Stimulated activated effector memory CD8-positive, alpha-beta T cell treated with anti-CD3 and anti-CD28 coated beads, Interleukin-12 subunit alpha, Interleukin-12 subunit beta, amount 100 ng/mL, for 72 hours (primary cell): ENCODE measurements around the gene UBAC2.

ENCODE experiments used
- ATAC-seq: fragments of 150-1000 bp; cut with Tn5 transposase; 2 replicates; pipeline ENCODE4 v1.10.0; 2021
- DNase-seq, 2 donors: peaks; one replicate each; pipeline ENCODE4 v3.0.0; 2021 to 2022; ENCODE audit warnings: low spot score in 2 of 2
- H3K27ac Mint-ChIP-seq: one replicate; pipeline ENCODE4 v1.8.0; 2022; ENCODE audit warnings: mild to moderate bottlenecking, mixed read lengths
- H3K36me3 Mint-ChIP-seq: one replicate; pipeline ENCODE4 v1.8.0; 2022; ENCODE audit warnings: mild to moderate bottlenecking, mixed read lengths
- H3K4me1 Mint-ChIP-seq: one replicate; pipeline ENCODE4 v1.8.0; 2022; ENCODE audit warnings: mixed read lengths
- H3K4me3 Mint-ChIP-seq: one replicate; pipeline ENCODE4 v1.8.0; 2022; ENCODE audit warnings: mild to moderate bottlenecking, mixed read lengths
- H3K9me3 Mint-ChIP-seq: one replicate; pipeline ENCODE4 v1.8.0; 2022; ENCODE audit warnings: mixed read lengths

Gene UBAC2

GRCh38 chr13:99370481-99371275 is 170.0 kb downstream of the UBAC2 start:
- Mint-ChIP-seq H3K4me1 (peaks cover 79% of the 10 kb centered on the region), H3K27ac (no peak overlapping the region), H3K4me3 (peak overlapping the region; percentile 5), H3K36me3 (peaks cover 38% of the 10 kb centered on the region), H3K9me3 (no peaks in the 10 kb centered on the region)
- DNase-seq: no peak
- ATAC-seq: peak; percentile 63

- Mint-ChIP-seq H3K4me3 (peak overlapping the region; percentile 52), H3K36me3 (peaks cover 32% of the 10 kb centered on the region), H3K9me3 (no peaks in the 10 kb centered on the region), H3K4me1 (peaks cover 76% of the 10 kb centered on the region), H3K27ac (peak overlapping the region; percentile 88)
- ATAC-seq (peak; percentile 84), DNase-seq (no peak)
Measured at GRCh38 chr13:99371956-99372355, 171.3 kb downstream of the UBAC2 start.

GRCh38 chr13:99373436-99373835 is 172.8 kb downstream of the UBAC2 start:
- peaks cover 19% of the 10 kb centered on the region for H3K36me3 Mint-ChIP-seq
- no peak for ATAC-seq

GRCh38 chr13:99374169-99374991 is 173.7 kb downstream of the UBAC2 start:
- peaks cover 68% of the 10 kb centered on the region for H3K4me1 Mint-ChIP-seq
- H3K36me3 Mint-ChIP-seq: peaks cover 14% of the 10 kb centered on the region
- H3K4me3 Mint-ChIP-seq: peak overlapping the region; percentile 25
- ATAC-seq (no peak), DNase-seq (no peak)
- no peaks in the 10 kb centered on the region for H3K9me3 Mint-ChIP-seq
- H3K27ac Mint-ChIP-seq: peak overlapping the region; percentile 74

More at GRCh38 chr13:99373436-99373835, 172.8 kb downstream of the UBAC2 start:
- DNase-seq: no peak
- no peak overlapping the region for H3K4me3 Mint-ChIP-seq
- H3K27ac Mint-ChIP-seq: peak overlapping the region; percentile 4
- peaks cover 71% of the 10 kb centered on the region for H3K4me1 Mint-ChIP-seq
- H3K9me3 Mint-ChIP-seq: no peaks in the 10 kb centered on the region

DNA sequence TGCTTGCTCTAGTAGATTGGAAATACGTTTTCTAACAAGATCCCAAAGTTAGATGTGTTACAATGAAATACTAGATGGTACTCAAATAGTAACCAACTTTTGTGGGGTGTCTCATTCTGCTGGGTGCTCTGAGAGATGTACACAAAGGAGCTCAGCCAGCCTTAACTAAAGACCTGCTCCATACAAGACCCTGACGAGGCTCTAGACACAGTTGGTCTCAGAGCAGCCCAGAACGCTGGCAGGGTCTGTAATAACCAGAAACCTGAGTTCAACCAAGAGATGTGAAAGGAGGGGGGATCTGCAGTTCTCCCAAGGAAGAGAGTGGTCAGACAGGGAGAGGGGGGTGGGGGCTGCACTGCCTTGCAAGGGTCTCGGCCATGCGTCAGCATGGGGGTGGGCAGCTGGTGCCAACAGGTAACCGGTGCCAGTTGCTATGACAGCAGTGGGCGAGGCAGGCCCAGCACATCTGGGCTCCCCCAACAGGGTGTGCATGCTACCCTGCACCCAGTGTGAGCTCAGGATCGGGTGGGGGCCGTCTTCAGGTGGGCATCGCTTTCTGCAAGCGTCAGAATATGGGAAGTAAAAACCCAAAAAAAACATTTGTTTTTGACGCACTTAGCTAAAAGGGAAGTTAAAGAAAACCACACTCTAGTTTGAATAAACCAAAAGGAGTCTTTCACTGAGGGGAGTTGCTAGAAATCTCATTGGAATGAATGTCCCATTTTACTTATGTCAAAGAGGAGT is 174.5 kb downstream of the UBAC2 start:
- Mint-ChIP-seq H3K9me3 (no peaks in the 10 kb centered on the region), H3K27ac (peak overlapping the region; percentile 74), H3K4me1 (peaks cover 72% of the 10 kb centered on the region), H3K36me3 (peaks cover 11% of the 10 kb centered on the region), H3K4me3 (peak overlapping the region; percentile 25)
- DNase-seq (no peak), ATAC-seq (peak; percentile 48)

DNA sequence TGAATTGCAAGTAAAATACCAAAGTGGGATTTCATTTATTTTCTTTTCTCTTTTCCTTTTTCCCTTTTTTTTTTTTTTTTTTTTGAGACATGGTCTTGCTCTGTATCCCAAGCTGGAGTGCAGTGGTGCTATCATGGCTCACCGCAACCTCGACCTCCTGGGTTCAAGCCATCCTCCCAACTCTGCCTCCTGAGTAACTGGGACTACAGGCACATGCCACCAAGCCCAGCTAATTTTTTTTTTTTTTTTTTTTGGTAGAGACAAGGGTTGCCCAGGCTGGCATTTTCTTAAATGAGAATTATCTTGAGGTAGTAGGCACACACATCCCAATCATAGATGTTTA is 175.1 kb downstream of the UBAC2 start:
- peak overlapping the region; percentile 74 for H3K27ac Mint-ChIP-seq
- peaks cover 72% of the 10 kb centered on the region for H3K4me1 Mint-ChIP-seq
- no peak overlapping the region for H3K4me3 Mint-ChIP-seq
- no peak for DNase-seq
- ATAC-seq: no peak
- no peaks in the 10 kb centered on the region for H3K9me3 Mint-ChIP-seq
- peaks cover 6% of the 10 kb centered on the region for H3K36me3 Mint-ChIP-seq

- no peaks in the 10 kb centered on the region for H3K9me3 Mint-ChIP-seq
Measured at GRCh38 chr13:99376132-99376531, 175.5 kb downstream of the UBAC2 start.

DNA sequence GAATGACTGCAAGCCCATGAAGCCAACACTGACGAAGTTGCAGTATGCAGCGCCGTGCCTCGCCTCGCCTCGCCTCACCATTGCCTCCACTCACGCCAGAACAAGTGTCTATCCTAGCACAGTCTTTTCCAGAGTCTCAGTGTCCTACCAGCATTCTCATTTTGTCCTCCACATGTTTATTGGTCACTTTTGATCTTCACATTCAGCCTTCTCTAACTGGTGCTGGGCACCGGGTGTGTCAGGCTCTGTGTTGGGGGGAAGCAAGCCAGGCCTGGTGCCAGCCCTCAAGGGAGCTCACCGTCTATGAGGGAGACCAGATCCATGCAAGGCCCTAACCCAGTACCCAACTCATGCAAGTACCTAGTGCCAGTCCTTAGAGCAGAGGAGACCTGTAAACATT is 176.3 kb downstream of the UBAC2 start:
- ATAC-seq (no peak), DNase-seq (no peak)
- Mint-ChIP-seq H3K4me3 (no peak overlapping the region), H3K4me1 (peaks cover 76% of the 10 kb centered on the region), H3K27ac (no peak overlapping the region), H3K36me3 (peaks cover 13% of the 10 kb centered on the region), H3K9me3 (no peaks in the 10 kb centered on the region)

More at GRCh38 chr13:99376132-99376531, 175.5 kb downstream of the UBAC2 start:
- DNase-seq: no peak
- H3K36me3 Mint-ChIP-seq: peaks cover 6% of the 10 kb centered on the region
- ATAC-seq: no peak
- peak overlapping the region; percentile 74 for H3K27ac Mint-ChIP-seq
- H3K4me1 Mint-ChIP-seq: peaks cover 72% of the 10 kb centered on the region
- H3K4me3 Mint-ChIP-seq: no peak overlapping the region

- Mint-ChIP-seq H3K4me3 (no peak overlapping the region), H3K36me3 (peaks cover 17% of the 10 kb centered on the region), H3K9me3 (no peaks in the 10 kb centered on the region), H3K27ac (no peak overlapping the region), H3K4me1 (peaks cover 76% of the 10 kb centered on the region)
- DNase-seq (no peak), ATAC-seq (no peak)
Measured at GRCh38 chr13:99377641-99378040, 177.0 kb downstream of the UBAC2 start.

GRCh38 chr13:99378985-99379733 is 178.5 kb downstream of the UBAC2 start:
- H3K4me3 Mint-ChIP-seq: no peak overlapping the region
- H3K36me3 Mint-ChIP-seq: peaks cover 25% of the 10 kb centered on the region
- no peak overlapping the region for H3K27ac Mint-ChIP-seq
- no peak for ATAC-seq
- peaks cover 83% of the 10 kb centered on the region for H3K4me1 Mint-ChIP-seq
- no peaks in the 10 kb centered on the region for H3K9me3 Mint-ChIP-seq
- no peak for DNase-seq

GRCh38 chr13:99379856-99380801 is 179.5 kb downstream of the UBAC2 start:
- ATAC-seq (no peak), DNase-seq (no peak)
- Mint-ChIP-seq H3K9me3 (no peaks in the 10 kb centered on the region), H3K36me3 (peaks cover 25% of the 10 kb centered on the region), H3K27ac (peak overlapping the region; percentile 74), H3K4me1 (peaks cover 74% of the 10 kb centered on the region), H3K4me3 (peak overlapping the region; percentile 32)

- Mint-ChIP-seq H3K36me3 (peaks cover 25% of the 10 kb centered on the region), H3K4me1 (peaks cover 66% of the 10 kb centered on the region), H3K9me3 (no peaks in the 10 kb centered on the region), H3K4me3 (peak overlapping the region; percentile 32), H3K27ac (peak overlapping the region; percentile 74)
- DNase-seq: peak; percentile 41 to 83
- peak; percentile 94 for ATAC-seq
Measured at GRCh38 chr13:99380921-99381645, 180.4 kb downstream of the UBAC2 start.

DNA sequence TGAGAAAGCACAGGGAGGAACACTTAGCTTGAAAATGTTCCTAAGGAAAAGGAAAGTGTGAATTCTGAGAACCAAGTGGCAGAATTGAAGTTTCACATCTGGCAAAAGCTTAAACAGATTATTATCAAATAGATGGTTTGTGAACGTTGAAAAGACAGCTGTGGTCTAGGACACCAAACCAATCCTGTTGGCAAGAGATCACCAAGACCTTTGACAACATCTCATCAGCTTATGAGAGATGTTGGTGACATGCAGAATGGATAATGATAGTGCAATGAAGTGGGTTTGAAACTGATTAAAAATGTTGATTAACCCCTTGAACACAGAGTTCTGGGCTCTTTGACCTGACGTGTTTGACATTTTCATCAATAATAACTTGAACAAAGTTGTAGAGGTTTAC is 181.1 kb downstream of the UBAC2 start:
- Mint-ChIP-seq H3K36me3 (peaks cover 25% of the 10 kb centered on the region), H3K27ac (no peak overlapping the region), H3K4me3 (peak overlapping the region; percentile 63), H3K4me1 (peaks cover 60% of the 10 kb centered on the region), H3K9me3 (no peaks in the 10 kb centered on the region)
- DNase-seq (no peak), ATAC-seq (no peak)
